Measurements from ENCODE around the gene SDR39U1. TPM values are rescaled to one million over a fixed set of nuclear protein-coding genes. Genes with fewer than 3 reads are reported as not detected.
"Not testable (repeated sequence)": the region's sequence is repeated elsewhere in the genome, so short reads cannot be mapped to it uniquely, and the experiment has no call there.

Gene SDR39U1, protein sequence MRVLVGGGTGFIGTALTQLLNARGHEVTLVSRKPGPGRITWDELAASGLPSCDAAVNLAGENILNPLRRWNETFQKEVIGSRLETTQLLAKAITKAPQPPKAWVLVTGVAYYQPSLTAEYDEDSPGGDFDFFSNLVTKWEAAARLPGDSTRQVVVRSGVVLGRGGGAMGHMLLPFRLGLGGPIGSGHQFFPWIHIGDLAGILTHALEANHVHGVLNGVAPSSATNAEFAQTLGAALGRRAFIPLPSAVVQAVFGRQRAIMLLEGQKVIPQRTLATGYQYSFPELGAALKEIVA
- 29.0 TPM for polyA plus RNA-seq (2013, experiment 1 of 2; ENCODE audit: insufficient read length)
- 26.5 TPM for polyA plus RNA-seq (2013, experiment 2 of 2; ENCODE audit: insufficient read length)

DNA sequence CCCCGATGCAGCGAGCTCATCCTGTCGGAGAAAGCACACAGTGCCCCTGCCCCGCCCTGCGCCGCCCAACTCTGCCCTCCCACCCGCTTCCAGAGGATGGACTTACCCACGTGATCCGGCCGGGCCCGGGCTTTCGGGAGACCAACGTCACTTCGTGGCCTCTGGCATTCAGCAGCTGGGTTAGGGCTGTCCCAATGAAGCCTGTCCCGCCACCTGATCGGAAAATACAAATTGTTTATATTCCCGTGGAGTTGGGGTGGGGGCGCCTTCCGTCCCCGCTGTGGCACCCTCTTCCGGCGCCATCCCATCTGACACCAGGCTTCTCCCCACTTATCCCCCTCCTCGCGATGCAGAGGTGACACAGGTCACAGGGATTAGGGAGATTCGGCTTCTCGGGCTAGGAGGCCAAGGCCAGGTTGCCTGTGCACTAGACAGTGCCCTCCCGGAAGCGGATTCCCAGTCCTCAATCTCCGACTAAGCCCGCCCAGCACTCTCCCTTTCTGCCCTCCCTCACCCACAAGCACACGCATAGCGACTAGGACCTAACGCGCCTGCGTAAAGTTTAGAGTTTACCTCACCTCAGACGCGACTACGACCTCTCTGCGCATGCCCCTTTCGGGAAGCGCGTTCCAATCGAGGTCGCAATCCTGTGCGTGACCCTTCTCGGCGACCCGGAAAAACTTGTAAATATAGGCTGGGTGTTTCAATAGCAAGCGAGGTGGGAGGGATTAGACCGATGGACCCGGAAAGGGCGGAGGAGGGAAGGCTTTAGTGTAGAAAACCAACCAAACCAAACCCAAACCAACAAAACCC, at the start of gene SDR39U1:
Gene SDR39U1, minus strand, starts transcription at position 537 of the 813 bp plus-strand sequence. Its CDS starts 7 bp downstream, at position 530.
- peak; percentile 99 for DNase-seq

DNA sequence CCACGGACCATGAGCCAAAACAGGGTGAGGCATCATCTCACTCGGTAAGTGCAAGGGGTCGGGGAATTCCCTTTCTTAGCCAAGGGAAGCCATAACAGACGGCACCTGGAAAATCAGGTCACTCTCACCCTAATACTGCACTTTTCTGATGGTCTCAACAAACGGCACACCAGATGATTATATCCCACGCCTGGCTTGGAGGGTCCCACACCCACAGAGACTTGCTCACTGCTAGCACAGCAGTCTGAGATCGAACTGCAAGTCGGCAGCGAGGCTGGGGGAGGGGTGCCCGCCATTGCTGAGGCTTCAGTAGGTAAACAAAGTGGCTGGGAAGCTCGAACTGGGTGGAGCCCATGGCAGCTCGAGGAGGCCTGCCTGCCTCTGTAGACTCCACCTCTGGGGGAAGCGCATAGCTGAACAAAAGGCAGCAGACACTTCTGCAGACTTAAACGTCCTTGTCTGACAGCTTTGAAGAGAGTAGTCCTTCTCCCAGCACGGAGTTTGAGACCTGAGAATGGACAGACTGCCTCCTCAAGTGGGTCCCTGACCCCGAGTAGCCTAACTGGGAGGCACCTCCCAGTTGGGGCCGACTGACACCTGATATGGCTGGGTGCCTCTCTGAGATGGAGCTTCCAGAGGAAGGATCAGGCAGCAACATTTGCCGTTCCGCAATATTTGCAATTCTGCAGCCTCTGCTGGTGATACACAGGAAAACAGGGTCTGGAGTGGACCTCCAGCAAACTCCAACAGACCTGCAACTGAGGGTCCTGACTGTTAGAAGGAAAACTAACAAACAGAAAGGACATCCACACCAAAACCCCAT, 49.2 kb upstream of the SDR39U1 start:
- DNase-seq = not testable (repeated sequence)

DNA sequence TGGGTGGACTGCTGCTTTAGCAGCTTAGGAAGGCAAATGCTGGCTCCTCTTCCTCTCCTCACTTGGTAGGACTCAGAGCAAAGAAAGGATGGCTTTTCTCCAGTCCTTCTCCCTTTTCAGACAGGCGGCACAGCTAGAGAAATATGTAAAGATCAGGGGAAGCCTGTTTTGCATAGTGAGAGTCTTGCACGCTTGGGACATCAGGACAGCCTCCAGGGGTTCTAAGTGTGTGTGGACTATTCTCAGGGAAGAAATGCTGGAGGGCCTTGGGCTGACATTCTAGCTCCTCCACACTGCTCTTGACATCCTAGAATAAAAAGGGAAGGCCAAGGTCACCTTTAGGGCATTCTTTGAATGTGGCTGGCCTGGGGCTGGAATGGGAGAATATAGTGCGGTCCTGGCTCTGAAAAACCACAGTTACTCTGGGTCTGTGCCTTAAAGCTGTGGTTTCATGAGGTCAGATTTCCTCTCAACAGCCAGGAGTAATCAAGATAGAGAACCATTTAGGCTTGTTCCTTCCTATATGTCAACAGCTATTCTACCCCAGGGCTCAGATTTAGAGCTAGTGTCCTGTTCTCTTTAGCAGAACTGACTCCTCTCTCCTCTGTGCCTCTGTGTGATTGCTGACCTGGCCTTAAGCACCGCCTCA, 41.2 kb upstream of the SDR39U1 start:
- DNase-seq = peak; percentile 6

DNA sequence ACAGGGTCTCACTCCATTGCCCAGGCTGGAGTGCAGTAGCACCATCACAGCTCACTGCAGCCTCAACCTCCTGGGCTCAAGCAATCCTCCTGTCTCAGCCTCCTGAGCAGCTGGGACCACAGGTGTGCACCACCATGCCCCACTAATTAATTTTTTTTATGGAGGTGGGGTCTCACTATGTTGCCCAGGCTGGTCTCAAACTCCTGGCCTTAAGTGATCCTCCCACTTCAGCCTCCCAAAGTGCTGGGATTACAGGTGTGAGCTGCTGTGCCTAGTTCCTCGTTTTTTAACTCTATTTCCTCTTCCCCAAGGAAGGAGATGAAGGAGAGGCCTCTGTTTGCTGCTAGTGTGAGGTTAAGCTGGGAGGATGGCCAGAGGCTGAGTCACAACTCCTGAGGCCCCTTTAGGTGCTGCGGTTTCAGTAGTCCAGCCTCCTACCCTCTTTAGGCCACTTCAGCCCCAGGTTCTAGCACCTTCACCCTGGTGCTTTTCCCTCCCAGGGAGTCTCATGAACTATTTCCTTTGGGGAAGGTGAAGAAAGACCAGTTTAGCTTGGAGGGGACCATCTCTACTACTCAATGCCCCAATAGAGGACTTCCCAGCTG, 40.2 kb upstream of the SDR39U1 start:
- DNase-seq = not testable (repeated sequence)

DNA sequence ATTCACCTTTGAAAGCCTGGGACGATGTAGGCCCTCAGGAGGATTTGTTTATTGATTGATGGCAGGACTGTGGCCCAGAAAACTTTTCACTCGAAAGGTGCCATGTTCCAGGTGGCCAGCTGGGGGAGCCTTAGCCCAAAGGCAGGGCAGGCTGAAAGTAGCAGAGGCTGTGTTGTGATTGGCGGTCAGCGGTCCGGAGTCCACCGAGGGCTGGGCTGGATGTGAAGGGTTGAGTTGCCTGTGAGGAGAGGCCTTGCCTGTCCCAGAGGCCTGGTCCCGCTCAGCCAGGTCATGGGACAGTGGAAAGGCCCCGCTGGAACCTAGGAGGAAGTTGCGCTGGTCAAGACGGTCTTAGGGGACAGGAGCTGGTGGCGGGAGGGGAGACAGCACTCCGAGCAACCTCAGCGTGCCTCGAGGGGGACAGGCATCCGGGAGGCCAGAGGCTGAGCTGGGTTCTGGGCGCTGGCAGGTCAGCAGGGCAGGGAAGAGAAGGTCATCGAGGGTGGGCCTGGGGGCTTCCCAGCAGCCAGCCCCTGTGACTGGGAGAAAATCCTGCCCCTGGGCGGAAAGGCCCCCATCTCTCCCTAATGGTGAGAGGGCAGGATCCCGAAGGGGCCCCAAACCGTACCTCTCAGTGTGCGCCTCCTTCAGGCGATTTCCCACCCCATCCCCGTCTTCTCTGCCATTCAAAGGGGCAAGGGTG, 39.2 kb upstream of the SDR39U1 start:
- DNase-seq = peak; percentile 2

DNA sequence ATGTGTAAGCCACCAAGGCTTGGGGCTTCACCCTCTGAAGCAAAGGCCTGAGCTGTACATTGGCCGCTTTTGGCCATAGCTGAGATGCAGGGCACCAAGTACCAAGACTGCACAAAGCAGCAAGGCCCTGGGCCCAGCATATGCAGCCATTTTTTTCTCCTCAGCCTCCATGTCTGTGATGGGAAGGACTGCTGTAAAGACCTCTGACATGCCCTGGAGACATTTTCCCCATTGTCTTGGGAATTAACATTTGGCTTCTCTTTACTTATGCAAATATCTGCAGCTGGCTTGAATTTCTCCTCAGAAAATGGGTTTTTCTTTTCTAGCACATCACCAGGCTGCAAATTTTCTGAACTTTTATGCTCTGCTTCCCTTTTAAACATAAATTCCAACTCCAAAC, 37.4 kb upstream of the SDR39U1 start:
- not testable (repeated sequence) for DNase-seq

DNA sequence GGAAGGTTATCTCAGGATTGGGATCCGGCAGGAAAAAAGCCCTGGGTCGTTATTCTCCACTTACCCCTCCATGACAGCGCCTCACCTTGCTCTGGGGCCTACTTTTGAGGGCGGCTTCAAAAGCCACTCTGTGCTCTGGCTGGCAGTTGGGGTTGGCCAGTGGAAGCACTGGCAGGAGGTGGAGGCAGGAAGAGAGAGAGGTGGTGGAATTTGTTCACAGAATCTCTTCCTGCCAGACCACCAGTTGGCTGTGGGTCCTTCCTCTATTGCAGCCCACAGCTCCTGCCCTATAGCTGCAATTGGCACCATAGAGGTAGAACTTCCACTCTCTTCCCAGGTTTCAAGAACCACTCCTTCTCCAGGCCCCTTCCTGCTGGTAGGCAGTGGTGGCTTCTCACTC, 32.7 kb upstream of the SDR39U1 start:
- DNase-seq = no peak

DNA sequence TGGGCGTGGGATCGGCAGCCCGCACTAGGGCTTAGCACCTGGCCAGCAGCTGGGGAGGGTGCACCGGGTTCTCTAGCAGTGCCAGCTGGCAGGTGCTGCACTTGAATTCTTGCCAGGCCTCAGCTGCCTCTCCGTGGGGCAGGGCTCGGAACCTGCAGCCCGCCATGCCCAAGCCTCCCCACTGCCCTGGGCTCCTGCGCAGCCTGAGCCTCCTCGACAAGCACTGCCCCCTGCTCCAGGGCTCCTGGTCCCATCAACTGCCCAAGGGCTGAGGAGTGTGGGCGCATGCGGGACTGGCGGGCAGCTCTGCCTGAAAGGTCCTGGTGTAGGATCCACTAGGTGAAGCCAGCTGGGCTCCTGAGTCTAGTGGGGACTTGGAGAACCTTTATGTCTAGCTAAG, 30.6 kb upstream of the SDR39U1 start:
- no peak for DNase-seq

DNA sequence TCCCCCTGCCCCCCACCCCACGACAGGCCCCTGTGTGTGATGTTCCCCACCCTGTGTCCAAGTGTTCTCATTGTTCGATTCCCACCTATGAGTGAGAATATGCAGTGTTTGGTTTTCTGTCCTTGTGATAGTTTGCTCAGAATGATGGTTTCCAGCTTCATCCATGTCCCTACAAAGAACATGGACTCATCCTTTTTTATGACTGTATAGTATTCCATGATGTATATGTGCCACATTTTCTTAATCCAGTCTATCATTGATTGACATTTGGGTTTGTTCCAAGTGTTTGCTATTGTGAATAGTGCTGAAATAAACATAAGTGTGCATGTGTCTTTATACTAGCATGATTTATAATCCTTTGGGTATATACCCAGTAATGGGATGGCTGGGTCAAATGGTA, 27.9 kb upstream of the SDR39U1 start:
- not testable (repeated sequence) for DNase-seq

DNA sequence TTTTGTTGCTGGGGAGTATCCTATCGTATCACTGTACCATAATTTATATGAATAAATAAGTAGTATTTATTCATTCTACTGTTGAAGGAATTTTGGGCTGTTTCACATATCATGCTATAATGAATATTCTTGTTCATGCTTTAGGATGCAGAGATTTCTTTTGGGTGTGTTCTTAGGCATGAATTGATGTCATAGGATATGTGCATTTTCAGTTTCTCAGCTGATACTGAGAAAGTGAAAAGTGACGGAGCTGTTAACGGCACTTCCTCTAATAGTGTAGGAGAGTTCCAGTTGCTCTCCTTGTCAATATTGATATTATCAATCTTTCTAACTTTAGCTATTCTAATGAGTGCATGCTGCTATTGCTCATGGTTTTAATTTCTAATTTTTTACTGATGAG, 23.2 kb upstream of the SDR39U1 start:
- DNase-seq = no peak

DNA sequence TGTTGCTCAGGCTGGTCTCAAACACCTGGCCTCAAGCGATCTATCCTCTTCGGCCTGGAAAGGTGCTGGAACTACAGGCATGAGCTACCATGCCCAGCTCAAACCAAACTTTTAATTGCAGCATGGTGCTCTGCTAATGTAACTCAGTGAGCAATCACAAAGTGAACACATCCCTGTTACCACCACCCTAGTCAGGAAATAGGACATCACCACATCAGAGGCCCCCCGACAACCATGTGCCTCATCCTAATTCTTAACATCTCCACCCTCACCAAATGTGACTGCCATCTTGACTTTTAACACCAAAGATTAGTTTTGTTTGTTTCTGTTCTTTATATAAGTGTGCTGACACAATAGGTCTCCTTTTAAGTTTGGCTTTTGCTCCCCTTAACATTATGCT, 22.8 kb upstream of the SDR39U1 start:
- no peak for DNase-seq

DNA sequence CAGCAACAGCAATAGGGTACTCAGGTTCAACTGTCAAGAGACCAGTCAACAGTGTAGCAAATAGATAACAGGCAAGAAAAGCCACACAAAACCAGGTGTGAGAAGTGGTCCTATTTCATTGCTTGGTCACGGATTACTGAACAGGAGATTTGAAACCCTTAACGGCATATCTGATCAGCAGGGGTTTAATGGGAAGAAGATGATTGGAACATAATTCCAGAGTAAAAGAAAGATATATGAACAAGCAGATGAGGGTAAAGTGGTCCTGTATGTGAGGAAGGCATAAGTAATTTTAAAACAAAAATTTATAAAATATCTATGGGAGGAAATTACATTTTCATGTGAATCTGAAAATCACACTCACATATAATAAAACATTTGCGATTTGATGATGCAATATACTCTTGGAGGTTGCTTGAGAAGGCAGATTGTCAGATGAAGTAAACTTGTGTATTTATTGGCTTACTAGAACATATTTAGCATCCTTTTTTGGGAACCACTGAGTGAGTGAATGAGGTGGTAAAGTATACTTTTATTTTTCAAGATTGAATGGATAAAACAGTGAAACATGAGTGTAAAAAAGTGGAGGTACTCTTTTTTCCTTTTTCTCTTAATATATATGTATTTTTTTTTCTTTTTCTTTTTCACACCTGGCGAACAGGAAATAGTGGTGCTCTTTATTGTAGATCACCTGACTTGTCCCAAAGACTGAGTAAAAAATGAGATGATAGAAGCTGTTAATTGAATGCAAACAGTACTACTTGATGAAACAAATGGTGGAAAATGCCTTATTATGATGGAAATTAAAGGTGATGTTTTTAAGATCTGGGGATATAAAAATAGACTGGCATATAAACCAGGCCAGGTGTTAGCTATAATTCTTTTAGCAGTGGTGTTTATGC, 21.6 kb upstream of the SDR39U1 start:
- no peak for DNase-seq

DNA sequence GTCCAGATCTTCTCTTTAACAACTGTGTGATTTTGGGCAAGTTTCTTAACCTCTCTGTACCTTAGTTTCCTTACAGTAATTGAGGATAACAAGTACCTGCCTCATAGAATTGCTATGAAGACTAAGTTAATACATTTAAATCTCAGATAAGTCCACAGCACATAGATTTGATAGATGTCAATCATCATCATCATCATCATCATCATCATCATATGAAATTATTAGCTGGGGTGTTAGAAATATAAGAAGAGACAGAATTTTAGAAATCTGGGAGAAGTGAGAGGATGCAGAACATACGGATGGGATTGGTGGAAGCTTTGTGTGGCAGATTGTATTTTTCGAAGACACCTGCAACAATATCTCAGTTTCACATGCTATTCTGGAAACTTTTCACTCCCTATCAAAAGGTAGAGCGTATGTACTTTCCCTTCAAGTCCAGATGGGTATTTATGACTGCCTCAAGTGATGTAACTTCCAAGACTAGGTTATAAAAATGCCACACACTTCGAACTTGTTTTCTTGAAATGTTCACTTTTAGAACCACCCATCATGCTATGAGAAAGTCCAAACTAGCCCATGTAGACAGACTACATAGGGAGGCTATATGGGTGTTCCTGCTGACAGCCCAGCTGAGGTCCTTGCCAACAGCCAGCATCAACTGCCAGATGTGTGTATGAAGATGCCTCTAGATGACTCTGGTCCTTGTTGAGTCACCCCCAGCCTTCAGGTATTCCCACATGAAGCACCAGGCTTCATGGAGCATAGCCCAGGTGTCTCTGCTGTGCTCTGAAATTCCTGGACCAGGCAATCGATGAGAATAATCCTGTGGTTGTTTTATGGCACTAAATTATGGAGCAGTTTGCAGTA, 20.7 kb upstream of the SDR39U1 start:
- DNase-seq = no peak

DNA sequence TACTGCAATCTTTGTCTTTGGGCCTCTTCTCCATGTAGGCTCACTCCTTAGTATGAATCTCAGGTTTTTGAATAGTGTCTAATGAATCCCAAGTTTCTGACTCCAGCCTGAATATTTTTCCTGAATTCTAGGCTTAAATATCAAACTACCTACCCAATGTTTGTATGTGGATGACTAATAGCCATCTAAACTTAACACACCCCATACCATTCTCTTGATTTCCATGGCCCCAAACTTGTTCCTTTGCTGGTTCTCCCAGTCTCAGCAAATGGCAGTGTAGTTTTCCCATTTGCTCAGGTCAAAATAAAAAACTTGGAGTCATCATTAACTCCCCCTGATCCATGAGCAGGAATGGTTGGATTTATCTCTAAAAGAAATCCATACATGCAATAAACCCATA, 18.8 kb upstream of the SDR39U1 start:
- DNase-seq = no peak

DNA sequence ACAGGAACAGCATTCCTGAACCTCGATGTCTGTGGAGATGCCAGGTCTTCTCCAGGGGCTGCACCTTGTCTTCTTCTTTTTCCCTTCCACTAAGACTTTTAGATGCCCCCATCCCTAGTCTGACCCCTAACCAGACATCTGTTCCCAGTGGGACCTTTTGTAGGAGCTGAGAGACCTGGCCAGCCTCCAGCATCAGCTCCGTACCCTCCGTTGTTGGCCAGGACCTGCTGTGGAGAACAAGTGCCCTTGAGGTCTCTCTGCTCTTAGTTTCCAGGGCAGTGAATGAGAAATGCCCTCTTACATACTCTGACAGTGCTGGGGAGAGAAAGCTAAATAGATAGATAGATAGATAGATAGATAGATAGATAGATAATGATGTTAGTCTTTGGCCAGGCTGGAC, 16.8 kb upstream of the SDR39U1 start:
- no peak for DNase-seq

DNA sequence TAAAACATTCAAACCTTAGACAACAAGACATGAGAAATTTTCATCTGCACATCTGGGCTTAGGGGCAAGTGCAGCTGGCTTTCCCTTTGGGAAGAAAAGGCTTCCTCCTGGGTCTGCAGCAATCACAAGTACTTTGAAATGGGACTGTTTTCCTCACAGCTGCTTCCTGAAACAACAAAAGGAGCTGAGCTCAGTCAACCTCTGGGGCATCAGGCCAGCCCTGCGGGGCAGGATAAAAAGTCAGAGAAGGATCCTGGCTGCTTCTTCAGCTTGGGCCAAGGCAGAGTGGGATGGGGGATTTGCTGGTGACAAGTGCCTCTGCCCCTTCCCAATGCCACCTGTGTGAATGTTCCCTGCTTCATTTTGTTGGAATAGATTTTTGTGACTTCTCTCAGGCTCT, 16.2 kb upstream of the SDR39U1 start:
- DNase-seq = no peak

DNA sequence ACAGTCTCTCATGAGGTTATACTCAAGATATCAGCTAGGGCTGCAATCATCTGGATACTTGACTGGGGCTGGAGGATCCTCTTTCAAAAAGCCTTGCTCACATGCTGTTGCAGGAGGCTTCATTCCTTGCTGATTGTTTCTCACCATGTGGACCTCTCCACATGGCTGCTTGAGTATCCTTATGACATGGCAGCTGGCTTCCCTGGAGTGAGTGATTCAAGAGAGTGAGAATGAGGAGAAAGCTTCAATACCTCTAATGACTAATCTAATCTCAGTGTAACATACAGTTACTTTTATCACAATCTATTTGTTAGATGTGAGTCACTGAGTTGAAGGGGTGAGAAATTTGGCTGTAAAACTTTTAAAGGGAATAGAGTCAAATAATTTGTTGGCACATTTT, 14.4 kb upstream of the SDR39U1 start:
- no peak for DNase-seq

DNA sequence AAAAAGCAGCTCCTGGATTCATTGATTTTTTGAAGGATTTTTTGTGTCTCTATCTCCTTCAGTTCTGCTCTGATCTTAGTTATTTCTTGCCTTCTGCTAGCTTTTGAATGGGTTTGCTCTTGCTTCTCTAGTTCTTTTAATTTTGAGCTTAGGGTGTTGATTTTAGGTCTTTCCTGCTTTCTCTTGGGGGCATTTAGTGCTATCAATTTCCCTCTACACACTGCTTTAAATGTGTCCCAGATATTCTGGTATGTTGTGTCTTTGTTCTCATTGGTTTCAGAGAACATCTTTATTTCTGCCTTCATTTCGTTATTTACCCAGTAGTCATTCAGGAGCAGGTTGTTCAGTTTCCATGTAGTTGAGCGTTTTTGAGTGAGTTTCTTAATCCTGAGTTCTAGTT, 8.3 kb upstream of the SDR39U1 start:
- DNase-seq = not testable (repeated sequence)

DNA sequence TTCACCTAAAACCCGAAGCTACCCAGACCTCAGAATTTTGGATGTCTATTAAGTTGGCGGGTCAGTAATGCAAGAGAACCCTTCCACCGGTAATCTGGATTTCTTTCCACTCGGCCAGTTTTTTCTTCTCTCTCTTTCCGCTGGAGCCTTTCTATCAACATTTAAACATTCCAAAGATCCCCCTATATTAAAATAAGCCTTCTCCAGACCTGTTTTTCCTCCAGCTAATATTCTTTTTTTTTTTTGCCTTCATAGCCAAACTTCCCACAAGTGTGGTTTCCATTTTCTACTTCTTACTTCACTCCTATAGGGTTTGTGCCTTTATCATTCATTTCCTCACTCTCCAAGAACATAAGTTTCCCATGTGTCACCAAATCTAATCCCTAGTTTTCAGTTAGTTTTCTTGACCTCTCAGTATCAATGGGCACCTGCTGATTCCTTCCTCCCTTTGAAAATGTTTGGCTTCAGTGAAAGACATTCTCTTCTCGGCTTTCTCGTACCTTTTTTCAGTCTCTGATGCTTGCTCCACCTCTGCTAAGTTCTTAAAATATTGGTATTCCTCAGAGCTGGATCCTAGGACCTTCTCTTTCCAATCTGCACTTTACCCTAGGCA, 583 bp upstream of the SDR39U1 start:
- no peak for DNase-seq
